ENCODE measurements around the gene CCDC112. TPM values are rescaled to one million over a fixed set of nuclear protein-coding genes. Genes with fewer than 3 reads are reported as not detected.

CCDC112 gene
- total RNA-seq, 1 donor from 2014 or later = 7.4 TPM

DNA sequence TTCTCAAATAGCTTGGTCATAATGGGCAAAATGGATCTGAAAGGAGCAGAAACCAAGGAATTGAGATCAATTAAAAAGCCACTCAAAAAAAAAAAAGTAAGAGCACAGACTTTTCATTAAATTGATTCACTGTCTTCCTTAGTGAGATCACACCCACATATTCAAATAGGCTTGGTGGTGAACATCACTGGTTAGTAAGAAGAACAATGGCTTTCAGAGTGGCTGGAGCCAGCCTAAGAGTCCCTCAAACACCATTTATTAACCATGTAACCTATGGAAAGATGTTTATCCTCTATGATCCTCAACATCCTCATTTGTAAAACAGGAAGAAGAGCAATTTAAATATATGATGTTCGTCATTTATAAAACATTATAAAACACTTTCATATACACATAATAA is 12.4 kb downstream of the CCDC112 start:
- no peak overlapping the region for H3K4me3 ChIP-seq
- TF ChIP-seq, protein P1, sequence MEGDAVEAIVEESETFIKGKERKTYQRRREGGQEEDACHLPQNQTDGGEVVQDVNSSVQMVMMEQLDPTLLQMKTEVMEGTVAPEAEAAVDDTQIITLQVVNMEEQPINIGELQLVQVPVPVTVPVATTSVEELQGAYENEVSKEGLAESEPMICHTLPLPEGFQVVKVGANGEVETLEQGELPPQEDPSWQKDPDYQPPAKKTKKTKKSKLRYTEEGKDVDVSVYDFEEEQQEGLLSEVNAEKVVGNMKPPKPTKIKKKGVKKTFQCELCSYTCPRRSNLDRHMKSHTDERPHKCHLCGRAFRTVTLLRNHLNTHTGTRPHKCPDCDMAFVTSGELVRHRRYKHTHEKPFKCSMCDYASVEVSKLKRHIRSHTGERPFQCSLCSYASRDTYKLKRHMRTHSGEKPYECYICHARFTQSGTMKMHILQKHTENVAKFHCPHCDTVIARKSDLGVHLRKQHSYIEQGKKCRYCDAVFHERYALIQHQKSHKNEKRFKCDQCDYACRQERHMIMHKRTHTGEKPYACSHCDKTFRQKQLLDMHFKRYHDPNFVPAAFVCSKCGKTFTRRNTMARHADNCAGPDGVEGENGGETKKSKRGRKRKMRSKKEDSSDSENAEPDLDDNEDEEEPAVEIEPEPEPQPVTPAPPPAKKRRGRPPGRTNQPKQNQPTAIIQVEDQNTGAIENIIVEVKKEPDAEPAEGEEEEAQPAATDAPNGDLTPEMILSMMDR (IDR thresholded peaks at IDR 0.05) = no peak
- H3K9me3 ChIP-seq = no peaks in the 10 kb centered on the region
- no peaks in the 10 kb centered on the region for H3K27me3 ChIP-seq (ENCODE audit: low read depth)
- H3K27ac ChIP-seq = no peak overlapping the region
- intact Hi-C loops (cut with DNase I) = no loop called here
- no peak for DNase-seq
- no peak for ATAC-seq
- H3K4me1 ChIP-seq = no peaks in the 10 kb centered on the region
- no peaks in the 10 kb centered on the region for H3K36me3 ChIP-seq

DNA sequence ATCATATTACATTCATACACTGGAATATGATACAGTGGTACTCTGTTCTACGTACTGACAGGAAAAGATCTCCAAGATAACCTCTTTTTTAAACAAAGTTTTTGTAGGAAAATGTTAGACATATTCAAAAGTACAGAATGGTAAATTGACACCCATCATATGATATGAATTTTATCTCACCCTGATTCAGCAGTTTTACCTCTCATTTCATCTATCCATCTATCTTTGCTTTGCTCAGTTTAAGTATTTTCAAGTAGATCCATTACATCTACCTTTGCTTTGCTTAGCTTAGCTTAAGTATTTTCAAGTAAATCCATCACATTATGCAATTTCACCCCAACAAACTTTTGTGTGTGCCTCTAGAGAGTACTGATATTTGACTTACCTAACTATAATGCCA is 14.3 kb downstream of the CCDC112 start:
- Histone ChIP-seq H3K9me3 (no peaks in the 10 kb centered on the region), H3K27me3 (ENCODE audit: low read depth) (no peaks in the 10 kb centered on the region), H3K4me3 (no peak overlapping the region), H3K27ac (no peak overlapping the region), H3K36me3 (no peaks in the 10 kb centered on the region), H3K4me1 (no peaks in the 10 kb centered on the region)
- no peak for DNase-seq
- TF ChIP-seq, protein P1 (IDR thresholded peaks at IDR 0.05) = no peak
- no peak for ATAC-seq
- intact Hi-C loops (cut with DNase I) = no loop called here

DNA sequence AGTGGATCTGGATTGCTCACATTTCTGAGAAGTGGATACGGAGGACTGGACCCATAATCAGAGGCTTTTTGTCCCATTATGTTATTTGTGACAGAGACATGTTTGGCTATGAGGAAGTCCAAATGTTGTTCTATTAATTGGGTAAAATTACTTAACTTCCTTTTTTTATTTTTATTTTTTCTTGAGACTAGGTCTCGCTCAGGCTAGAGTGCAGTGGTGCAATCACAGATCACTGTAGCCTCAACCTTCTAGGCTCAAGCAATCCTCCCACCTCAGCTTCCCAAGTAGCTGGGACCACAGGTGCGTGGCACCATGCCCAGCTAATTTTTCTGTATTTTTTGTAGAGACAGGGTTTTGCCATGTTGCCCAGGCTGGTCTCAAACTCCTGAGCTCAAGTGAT is 21.9 kb downstream of the CCDC112 start:
- TF ChIP-seq, protein P1 (IDR thresholded peaks at IDR 0.05) = no peak
- no peak for DNase-seq
- Histone ChIP-seq H3K4me3 (no peak overlapping the region), H3K27me3 (ENCODE audit: low read depth) (no peaks in the 10 kb centered on the region), H3K27ac (no peak overlapping the region), H3K36me3 (peaks cover 14% of the 10 kb centered on the region), H3K4me1 (no peaks in the 10 kb centered on the region), H3K9me3 (no peaks in the 10 kb centered on the region)
- intact Hi-C loops (cut with DNase I) = no loop called here
- ATAC-seq = no peak

DNA sequence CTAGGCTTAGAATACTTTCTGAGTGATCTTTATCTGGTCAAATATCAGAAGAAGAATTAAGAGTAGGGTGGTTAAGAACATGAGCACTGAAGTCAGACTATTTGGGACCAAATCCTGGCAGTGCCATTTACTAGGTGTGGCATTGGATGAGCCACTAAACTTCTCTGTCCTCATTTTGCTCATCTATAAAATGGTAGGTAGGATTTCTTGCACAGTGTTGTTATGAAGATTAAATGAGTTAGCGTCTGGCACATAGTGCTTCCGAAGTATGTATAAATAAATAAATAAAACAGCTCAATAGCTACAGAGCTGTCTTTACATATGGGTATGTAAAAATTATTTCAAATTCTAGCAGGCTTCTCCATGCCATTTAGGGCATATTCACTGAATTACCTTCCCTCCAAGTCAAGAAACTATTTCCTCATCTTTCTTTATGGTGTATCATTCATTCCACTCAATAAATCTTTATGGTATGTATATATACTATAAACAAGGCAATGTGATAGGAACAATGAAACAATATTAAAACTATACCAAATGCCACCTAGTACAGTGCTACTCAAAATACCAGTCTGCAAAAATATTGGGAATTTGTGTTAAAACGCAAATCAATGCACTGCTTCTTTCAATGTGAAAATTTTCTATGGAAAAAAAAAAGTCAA is 24.0 kb downstream of the CCDC112 start:
- Histone ChIP-seq H3K27ac (no peak overlapping the region), H3K4me3 (no peak overlapping the region), H3K36me3 (peaks cover 14% of the 10 kb centered on the region), H3K9me3 (no peaks in the 10 kb centered on the region), H3K4me1 (no peaks in the 10 kb centered on the region), H3K27me3 (ENCODE audit: low read depth) (no peaks in the 10 kb centered on the region)
- no peak for DNase-seq
- no peak for ATAC-seq
- TF ChIP-seq, protein P1 (IDR thresholded peaks at IDR 0.05) = no peak
- intact Hi-C loops (cut with DNase I) = no loop called here

DNA sequence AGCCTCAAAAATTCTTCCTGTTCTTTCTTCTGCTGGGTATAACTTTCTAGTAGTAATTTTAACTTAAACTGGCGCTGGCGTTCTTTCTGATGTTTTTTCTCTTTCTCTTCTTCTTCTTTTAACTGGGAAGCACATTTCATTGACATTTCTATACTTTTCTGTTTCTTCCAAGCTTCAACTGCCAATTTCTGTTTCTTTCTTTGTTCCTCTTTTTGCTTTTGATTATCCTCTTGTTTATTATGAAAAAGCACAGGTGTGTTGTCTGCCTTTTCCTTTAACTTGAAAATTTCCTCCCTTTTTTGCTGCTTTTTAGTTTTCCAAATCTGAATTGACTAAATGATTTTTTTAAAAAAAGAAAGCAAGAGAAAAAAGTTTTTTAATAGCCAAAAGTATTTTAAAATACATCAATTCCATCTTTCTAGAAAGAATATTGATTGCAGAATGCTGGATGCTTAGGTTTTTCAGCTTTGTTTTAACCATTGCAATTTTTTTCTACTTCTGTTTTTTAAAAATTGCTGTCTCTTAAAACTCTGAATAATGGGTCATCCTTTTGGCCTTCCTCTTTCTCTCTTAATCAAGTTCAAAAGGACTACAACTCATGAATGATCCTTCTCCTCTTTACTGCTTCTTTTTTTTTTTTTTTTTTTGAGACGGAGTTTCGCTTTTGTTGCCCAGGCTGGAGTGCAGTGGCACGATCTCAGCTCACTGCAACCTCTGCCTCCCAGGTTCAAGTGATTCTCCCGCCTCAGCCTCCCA is 25.0 kb downstream of the CCDC112 start:
- no peaks in the 10 kb centered on the region for H3K9me3 ChIP-seq
- intact Hi-C loops (cut with DNase I) = no loop called here
- H3K4me3 ChIP-seq = no peak overlapping the region
- no peaks in the 10 kb centered on the region for H3K4me1 ChIP-seq
- H3K27ac ChIP-seq = no peak overlapping the region
- H3K27me3 ChIP-seq (ENCODE audit: low read depth) = no peaks in the 10 kb centered on the region
- H3K36me3 ChIP-seq = peaks cover 14% of the 10 kb centered on the region
- TF ChIP-seq, protein P1 (IDR thresholded peaks at IDR 0.05) = no peak
- DNase-seq (no peak), ATAC-seq (no peak)

All from lower lobe of right lung (tissue), 2 donors.